Stimulated activated CD4-positive, alpha-beta T cell treated with anti-CD3 and anti-CD28 coated beads, Interleukin-1b, Interleukin-23, amount 100 ng/mL, for 48 hours (primary cell): ENCODE data around the gene SPTBN4.
A peak's percentile ranks its signal among the peaks of the same experiment; 100 is the strongest.
"Not testable (repeated sequence)": the region's sequence is repeated elsewhere in the genome, so short reads cannot be mapped to it uniquely, and the experiment has no call there.

ENCODE experiments used
- DNase-seq: peaks from one replicate; pipeline ENCODE4 v3.0.0-alpha.2; 2020

Gene SPTBN4

GRCh38 chr19:40534148-40534547 is 67.3 kb downstream of the SPTBN4 start:
- DNase-seq: no peak

- no peak for DNase-seq
Observed at GRCh38 chr19:40539070-40539469, 72.3 kb downstream of the SPTBN4 start.

- DNase-seq: no peak
Observed at GRCh38 chr19:40542202-40542859, 75.5 kb downstream of the SPTBN4 start.

GRCh38 chr19:40543029-40543597 is 76.3 kb downstream of the SPTBN4 start:
- no peak for DNase-seq

- DNase-seq: not testable (repeated sequence)
Observed at GRCh38 chr19:40546153-40546841, 79.5 kb downstream of the SPTBN4 start.

- not testable (repeated sequence) for DNase-seq
Observed at GRCh38 chr19:40547190-40547589, 80.4 kb downstream of the SPTBN4 start.

GRCh38 chr19:40547836-40548235 is 81.0 kb downstream of the SPTBN4 start:
- no peak for DNase-seq

GRCh38 chr19:40549007-40549708 is 82.4 kb downstream of the SPTBN4 start:
- DNase-seq: peak; percentile 78

GRCh38 chr19:40550951-40551350 is 84.2 kb downstream of the SPTBN4 start:
- DNase-seq: no peak

GRCh38 chr19:40552848-40553247 is 86.0 kb downstream of the SPTBN4 start:
- no peak for DNase-seq

GRCh38 chr19:40553885-40554857 is 87.4 kb downstream of the SPTBN4 start:
- no peak for DNase-seq

GRCh38 chr19:40555978-40556689 is 89.3 kb downstream of the SPTBN4 start:
- no peak for DNase-seq

- no peak for DNase-seq
Observed at GRCh38 chr19:40556953-40557530, 90.2 kb downstream of the SPTBN4 start.

GRCh38 chr19:40559394-40559793 is 92.6 kb downstream of the SPTBN4 start:
- no peak for DNase-seq

GRCh38 chr19:40560092-40560507 is 93.3 kb downstream of the SPTBN4 start:
- no peak for DNase-seq

- no peak for DNase-seq
Observed at GRCh38 chr19:40561947-40562346, 95.1 kb downstream of the SPTBN4 start.

- not testable (repeated sequence) for DNase-seq
Observed at GRCh38 chr19:40564535-40564934, 97.7 kb downstream of the SPTBN4 start.

- no peak for DNase-seq
Observed at GRCh38 chr19:40565355-40565754, 98.6 kb downstream of the SPTBN4 start.

- no peak for DNase-seq
Observed at GRCh38 chr19:40565910-40566495, 99.2 kb downstream of the SPTBN4 start.

GRCh38 chr19:40567040-40567749 is 100.4 kb downstream of the SPTBN4 start:
- no peak for DNase-seq
